ENCODE data around the gene PPA1. TPM values are rescaled to one million over a fixed set of nuclear protein-coding genes. Genes with fewer than 3 reads are reported as not detected.
"Not testable (repeated sequence)": the region's sequence is repeated elsewhere in the genome, so short reads cannot be mapped to it uniquely, and the experiment has no call there.

Gene PPA1
- polyA plus RNA-seq, 1 donor, result 76.3 TPM

DNA sequence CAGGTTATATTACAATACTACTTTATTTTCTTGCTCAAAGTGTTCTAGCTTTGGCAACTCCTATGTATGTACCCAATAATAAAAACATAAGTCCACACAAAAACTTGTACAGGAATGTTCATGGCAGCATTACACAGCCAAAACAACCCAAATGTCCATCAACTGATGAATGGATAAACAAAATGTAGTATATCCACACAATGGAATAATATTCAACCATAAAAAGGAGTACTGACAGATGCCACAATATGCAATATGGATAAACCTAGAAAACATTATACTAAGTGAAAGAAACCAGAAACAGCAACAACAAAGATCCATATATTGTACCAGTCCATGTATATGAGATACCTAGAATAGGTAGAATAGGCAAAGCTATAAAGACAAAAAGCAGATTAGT, 21.0 kb downstream of the PPA1 start:
- no peak for DNase-seq (ENCODE audit: low read depth)

DNA sequence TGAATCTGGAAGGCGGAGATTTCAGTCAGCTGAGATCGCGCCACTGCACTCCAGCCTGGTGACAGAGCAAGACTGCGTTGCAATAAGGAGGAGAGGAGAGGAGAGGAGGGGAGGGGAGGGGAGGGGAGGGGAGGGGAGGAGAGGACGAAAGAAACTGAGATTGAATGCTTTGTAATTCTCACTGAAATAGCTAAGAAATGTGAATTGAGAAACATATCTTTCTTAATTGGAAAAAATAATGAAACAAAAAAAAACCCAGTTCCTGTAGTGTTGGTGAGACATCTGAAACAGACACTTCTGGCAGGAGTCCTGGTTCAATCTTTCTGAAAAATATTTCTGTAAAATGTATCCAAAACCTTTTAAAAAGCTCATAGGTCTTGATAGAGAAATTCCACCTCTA, 26.5 kb downstream of the PPA1 start:
- no peak for DNase-seq (ENCODE audit: low read depth)

DNA sequence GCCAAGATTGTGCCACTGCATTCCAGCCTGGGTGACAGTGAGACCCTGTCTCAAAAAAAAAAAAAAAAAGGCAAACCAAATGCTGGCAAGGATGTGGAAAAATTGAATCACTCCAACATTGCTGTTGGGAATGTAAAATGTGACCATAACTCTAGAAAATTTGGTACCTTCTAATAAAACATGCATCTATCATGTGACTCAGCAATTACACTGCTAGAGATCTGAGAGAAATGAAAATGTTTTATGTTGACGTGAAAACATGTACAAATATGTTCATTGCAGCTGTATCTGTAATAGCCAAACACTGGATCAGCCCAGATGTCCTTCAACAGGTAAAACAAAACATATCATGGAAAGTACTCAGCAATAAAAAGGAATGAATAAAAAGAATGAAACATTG, 32.1 kb downstream of the PPA1 start:
- DNase-seq (ENCODE audit: low read depth), result no peak

DNA sequence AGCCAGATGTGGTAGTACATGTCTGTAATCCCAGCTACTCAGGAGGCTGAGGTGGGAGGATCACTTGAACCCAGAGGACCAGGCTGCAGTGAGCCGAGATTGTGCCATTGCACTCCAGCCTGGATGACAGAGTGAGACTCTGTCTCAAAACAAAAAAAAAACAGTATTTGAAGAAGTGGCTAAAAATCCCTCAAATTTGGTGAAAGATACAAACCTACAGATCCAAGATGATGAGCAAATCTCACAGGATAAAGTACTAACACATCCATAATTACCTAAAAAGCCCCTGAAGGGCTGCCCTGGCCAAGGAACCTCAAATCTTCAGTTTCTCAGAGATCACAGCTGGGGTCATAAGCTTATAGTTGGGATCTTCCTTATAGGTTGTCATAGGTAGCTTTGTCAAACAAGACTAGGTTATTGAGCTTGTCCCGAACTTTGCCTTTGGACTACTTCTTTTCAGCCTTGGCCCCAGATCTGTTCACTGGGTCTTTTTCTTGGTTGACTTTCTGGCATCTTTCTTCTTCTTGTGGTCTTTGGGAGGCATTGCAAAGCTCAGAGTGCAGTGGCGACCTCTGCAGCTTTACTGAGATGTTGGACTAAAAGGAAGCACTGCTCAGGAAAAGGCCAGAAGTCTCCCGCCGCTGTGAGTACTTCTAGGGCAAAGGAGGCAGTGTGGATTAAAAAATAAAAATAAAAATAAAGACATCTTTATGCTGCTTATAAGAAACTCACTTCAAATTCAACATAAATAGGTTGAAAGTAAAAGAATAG, 34.3 kb downstream of the PPA1 start:
- no peak for DNase-seq (ENCODE audit: low read depth)

DNA sequence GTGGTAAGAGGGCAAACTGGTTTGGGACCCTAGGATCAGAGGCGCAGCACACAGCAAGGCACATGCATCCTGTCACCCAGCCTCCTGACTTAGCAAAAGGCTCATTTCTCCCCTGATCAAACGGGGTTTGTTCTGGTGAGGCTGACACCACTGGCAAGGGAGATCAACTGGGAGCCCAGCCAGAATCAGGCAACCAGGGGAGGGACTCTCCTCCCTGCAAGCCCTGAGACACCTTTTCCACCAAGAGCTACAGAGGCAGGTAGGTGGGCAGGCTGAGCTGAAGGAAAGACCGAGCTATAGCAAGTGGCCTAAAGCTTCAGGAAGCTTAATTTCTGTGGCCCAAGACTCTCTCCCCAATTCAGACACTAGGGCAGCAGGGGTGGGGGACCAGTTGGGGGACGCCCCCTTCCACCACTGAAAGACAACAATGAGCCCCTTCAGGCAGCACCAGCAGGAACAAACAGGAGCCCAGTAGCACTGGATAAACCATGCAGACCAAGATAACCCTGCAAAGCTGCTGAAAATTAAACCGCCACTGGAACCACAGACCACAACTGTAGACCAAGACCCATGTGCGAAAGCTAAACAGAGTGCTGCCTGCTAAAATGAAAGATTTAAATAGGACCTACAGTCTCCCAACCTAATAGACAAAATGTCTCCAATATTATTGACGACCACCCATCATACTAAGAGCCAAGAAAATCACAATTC, 35.8 kb downstream of the PPA1 start:
- no peak for DNase-seq (ENCODE audit: low read depth)

DNA sequence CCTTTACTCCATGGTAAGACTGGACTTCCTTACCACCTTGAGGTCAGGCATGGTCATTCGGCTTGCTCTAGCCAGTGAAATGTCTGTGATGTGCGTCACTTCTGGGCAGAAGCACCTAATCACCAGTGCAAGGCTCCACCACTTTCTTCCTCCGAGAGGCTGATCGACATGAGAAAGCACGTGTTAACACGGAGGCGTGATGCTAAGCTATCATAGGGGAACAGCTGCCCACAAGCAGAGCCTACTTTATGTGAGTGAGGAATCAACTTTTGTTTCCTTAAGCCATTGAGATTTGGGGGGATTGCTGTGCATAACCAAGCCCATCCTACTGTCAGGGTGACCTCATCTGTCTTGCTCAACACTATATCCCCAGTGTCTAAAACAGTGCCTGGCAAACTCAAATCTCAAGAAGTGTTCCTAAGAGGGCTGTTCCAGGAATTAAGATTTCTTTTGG, 39.8 kb downstream of the PPA1 start:
- DNase-seq (ENCODE audit: low read depth), result no peak

DNA sequence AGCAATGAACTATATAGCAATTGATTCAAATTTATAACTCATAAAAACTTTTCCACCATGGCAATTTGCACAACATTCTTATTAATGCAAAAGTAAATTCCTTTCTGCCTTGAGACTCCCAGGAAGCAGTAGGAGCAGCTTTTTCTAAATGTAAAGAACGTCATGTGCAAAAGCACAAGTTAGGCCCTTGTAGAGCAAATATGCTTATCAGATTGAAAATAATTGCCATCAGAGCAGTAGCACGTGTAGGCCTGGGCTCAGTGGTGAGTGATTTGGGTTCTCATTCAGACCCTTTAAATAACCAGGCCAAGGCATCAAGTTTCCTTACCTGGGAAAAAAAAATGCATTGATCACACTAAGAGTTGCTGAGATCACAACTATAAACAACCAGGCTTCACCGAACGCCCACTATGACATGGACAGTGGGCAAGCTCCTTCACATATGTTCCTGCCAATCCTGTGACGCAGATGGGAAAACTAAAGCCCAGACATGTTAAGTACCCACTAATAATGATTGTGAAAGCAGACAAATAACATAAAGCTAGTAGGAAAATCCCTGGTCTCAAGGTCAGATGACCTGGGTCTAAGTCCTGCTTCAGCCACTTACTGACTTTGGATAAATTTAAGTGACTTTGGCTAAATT, 40.8 kb downstream of the PPA1 start:
- no peak for DNase-seq (ENCODE audit: low read depth)

DNA sequence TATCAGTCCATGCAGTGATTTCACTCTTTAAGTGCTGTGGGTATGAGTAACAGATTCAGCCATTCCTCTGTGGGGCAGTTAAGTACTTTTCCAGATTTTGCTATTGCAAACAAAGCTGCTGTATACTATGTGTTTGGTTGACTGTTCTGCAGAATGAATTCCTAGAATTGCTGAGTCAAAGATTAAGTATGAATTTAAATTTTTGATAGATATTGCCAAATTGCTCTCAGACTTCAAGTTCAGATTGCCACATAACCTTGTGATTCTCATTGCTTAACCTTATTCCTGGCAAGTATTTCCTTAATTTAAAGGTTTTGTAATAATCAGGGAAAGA, 41.3 kb downstream of the PPA1 start:
- DNase-seq (ENCODE audit: low read depth), result no peak

DNA sequence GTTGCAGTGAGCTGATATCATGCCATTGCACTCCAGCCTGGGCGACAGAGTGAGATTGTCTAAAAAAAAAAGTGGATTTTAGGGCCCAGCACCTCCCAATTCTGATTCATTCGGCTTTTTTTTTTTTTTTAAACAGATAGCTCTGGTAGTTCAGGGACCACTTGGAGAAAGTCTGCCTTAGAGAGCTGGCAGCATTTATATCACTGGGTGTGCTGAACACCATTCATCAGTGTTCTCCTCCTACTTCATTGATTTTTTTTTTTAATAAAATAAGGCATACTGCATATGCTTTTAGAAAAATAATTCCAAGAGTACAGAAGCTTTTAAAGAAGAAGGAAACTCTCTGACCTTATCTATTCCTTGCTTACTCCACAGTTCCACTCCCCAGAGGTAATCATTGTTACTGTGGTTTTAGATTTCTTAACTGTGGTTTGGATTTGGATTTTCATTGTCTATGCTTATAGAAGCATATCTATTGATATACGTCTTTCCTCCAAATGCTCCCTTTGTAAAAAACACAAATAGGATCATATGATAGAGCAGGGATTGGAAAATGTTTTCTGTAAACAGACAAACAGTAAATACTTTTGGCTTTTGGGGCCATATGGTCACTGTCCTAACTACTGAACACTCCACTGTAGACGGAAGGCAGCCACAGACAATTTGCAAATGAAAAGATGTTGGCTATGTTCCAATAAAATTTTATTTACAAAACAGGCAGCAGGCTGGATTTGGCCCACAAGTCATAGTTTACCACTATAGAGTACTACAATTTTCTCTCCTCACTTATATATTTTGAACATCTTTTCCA, 41.9 kb downstream of the PPA1 start:
- no peak for DNase-seq (ENCODE audit: low read depth)

DNA sequence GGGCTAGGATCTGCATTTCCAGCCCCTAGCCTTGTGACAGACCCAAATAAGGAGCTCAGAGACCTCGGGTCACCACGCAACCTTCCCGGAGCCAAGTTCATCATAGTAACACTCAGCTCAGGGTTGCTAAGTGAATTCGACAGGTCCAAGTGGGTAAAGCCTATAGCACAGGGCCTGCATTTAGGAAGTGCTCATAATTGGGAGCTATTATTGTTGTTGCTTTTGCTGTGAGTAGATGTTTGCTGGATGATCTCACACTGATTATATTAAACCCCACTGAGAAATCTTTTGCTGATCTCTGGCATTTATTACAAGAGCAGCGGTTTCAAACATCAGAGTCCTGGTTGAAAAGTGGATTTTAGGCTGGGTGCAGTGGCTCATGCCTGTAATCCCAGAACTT, 42.6 kb downstream of the PPA1 start:
- no peak for DNase-seq (ENCODE audit: low read depth)

DNA sequence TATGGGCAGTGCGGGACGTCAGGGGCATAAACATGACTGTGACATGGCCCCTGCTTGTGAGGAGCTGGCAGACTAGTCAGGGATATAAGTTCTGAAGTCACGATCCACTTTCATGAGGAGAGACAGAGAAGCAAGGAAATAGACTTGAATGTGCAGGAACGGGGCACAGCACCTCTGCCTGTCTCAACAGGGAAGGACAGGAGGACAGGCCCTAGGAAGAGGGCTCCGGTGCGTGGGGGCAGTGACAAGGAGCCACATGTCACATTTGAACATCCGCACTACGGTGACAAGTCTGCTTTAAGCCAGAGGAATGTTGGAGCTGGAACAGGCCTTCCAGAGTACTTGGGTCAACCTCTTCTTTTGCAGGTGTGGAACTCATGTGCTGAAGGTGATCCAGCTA, 43.1 kb downstream of the PPA1 start:
- DNase-seq (ENCODE audit: low read depth), result no peak

DNA sequence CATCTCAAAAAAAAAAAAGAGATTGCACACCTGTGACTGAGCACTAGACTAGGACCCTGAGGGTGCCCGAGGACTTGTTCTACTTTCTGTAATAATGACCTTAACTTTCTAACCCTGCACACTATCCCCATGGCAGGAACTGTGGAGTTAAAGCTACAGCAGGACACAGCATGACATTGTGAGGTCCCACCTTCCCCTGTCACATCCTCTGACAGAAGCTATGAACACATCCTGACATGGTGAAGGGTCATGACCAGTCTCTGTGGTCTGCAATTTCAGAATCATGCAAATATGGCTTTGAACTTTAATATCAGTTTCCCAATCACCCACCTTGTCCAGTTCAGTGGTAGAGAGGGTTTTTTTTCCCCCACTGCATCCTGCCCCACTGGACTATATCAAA, 44.5 kb downstream of the PPA1 start:
- DNase-seq (ENCODE audit: low read depth), result no peak

DNA sequence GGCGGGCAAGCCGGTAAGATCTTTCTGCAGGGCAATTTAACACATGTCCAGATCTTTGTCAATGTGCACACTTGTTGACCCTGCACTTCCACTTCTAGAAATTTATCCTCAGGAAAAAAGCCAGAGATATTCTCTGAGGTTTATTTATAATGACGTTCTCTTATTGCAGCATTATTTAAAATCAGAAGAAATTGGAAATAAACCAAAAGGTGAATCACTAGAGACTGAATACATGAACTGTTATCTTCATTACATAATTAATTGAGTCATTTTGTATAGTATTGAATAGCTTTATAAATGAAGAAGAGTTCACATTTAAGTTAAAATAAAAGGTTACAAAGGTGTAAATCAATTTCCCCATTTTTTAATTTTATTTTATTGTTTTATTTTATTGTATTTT, 46.7 kb downstream of the PPA1 start:
- no peak for DNase-seq (ENCODE audit: low read depth)

DNA sequence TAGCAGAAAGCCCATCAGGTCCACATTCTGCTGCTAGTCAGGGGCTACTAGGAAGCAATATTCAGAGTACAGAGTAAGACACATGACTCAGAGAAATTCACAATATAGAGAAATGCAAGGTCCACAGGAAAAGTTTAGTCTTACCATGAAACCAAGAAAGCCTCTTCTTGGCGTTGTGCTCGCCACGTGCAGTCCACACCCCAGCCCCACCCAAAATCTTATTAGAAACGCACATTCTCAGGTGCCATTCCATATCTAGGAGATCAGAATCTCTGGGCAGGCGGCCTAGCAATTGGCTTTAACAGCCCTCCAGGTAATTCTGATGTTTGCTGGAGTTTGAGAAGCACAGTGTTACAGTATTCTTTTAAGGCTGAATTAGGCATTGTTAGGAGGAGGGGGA, 47.1 kb downstream of the PPA1 start:
- no peak for DNase-seq (ENCODE audit: low read depth)

DNA sequence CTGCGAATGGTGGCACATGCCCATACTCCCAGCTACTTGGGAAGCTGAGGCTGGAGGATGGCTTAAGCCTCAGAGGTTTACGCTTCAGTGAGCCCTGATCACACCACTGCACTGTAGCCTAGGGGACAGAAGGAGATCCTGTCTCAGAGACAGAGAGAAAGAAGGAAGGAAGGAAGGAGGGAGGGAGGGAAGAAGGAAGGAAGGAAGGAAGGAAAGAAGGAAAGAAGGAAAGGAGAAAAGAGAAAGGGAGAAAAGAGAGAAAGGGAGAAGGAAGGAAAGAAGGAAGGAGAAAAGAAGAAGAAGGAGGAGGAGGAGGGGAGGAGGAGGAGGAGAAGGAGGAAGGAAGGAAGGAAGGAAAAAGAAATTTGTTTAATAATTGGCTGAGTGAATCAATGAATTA, 49.9 kb downstream of the PPA1 start:
- no peak for DNase-seq (ENCODE audit: low read depth)

DNA sequence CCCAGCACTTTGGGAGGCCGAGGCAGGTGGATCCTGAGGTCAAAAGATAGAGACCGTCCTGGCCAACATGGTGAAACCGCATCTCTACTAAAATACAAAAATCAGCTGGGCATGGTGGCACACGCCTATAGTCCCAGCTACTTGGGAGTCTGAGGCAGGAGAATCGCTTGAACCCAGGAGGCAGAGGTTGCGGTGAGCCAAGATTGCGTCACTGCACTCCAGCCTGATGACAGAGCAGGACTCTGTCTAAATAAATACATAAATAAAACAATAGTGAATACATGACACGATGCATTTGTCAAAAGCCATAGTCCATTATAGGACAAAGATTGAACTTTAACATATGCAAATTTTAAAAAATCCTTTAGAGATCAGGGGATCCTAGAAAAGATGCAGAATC, 54.0 kb downstream of the PPA1 start:
- DNase-seq (ENCODE audit: low read depth), result not testable (repeated sequence)

DNA sequence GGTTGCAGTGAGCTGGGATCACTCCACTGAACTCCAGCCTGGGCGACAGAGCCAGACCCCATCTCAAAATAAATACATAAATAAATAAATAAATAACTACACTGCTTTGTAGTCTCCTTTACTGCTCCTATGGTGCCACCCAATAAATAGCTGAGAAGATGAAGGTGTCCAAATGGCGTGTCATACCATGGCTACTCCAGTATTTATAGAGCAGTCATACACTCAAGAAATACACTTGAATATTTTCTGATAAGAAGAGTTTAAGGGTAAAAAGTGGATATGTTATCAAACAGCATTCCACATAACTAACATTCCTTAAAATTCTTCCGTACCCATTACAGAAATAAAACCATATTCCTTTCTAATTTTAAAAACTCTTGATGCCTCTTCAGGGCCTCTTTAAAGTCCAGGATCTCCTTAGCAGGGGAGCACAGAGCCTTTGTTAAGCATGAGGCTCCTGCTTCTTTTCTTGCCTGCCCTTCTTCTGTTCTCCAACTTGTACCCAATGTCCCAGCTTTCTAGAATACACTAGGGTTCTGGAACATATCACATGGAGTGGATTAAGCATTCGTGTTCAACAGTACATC, 55.0 kb downstream of the PPA1 start:
- DNase-seq (ENCODE audit: low read depth), result no peak

DNA sequence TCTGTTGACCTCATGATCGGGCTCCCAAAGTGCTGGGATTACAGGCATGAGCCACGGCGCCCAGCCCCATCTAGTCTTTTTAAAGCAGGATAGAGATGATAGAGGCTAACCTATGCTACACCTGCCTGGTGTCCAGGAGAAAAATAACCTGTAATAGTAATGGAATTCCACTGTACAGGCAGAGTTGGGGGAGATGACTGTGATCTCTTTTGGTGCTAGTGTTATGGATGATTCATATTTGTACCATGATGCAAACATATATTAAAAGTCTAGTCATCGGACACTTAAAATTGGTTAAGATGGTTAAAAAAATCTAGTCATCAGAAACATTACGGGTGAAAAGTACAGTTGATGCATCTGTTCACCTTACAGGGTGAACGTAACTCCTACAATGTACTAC, 56.8 kb downstream of the PPA1 start:
- no peak for DNase-seq (ENCODE audit: low read depth)

DNA sequence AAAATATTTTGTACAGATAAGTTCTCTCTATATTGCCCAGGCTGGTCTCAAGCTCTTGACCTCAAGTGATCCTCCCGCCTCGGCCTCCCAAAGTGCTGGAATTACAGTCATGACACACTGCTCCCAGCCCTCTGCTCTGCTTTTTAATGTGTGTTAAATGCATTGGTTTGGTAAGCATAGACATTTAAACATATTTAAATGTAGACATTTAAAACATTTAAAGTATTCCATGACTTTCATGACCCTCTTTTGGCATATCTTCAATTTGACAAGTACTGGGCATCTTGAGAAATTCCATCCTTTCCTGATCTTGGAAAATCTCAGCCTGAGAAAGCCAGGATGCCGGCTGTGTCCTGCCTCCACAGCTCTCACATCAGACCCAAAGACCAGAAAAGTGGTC, 57.7 kb downstream of the PPA1 start:
- DNase-seq (ENCODE audit: low read depth), result no peak

DNA sequence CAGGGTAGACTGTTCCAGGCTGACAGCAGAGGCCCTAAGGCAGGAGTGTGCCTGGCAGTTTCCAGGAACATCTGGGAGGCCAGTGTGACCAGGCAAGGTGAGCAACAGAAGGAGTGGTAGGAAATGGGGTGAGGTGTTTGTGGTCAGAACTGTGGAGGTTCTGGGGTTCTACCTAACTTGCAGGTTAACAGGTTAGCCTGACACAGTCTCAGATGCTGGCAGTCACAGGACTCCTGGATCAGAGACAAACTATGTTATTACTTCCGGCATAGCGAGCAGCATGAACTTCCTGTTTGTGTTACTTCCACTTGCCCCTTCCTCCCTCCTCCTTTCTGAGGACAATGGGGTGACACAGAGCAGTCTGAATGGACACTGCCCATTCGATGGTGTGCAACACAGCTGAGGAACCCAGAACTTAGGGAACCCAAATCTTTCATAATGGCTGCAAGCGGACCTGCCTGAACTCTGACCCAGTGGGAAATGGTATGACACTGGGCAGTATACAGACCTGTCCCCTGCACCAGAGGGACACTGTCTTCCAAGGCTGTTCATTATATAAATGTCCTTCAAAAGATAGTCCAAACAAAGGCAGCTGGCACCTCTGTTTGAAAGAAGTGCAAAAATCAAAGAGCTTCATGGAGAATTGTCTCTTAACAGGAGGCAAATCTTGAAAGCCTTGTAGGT, 59.0 kb downstream of the PPA1 start:
- DNase-seq (ENCODE audit: low read depth), result no peak

DNA sequence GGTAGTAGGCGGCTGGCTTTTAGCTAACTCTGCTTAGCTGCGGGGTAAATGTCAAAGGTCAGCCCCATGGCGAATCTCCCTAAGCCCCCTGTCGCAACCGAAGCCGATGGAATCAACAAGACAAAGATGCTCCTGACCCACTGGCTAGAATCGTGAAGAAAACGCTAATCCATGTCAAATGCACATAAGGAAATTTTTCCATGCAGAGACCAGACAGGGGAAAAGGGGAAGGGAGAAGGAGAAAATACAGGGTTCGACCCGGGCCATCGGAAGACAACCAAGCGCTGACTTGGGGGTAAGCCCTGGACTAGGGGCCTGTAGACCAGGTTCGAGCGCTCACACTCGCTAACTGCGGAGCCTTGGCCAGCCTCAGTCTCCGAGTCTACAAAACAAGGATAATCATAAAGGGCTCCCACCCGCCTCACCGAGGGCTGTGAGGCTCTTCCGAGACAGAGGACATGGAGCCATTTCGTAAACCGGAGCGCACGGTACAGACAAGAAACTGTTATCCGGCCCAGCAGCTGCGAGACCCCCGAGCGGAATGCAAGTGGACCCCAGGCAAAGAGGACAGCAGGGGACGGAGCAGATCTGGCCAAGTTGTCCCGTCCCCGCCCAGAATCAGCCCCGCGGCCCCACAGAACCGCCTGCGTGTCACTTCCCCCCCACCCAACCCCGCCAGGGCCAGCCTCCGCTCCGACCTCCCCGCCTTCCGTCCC, 63.4 kb downstream of the PPA1 start:
- DNase-seq (ENCODE audit: low read depth), result no peak

Data from forelimb muscle (tissue), 1 donor.